ENCODE data around the gene POLD2. TPM values are rescaled to one million over a fixed set of nuclear protein-coding genes. Genes with fewer than 3 reads are reported as not detected.
A peak's percentile ranks its signal among the peaks of the same experiment; 100 is the strongest.

Gene POLD2
- total and polyA plus RNA-seq, 7 experiments from 2014 or later, result 55.1 to 118 (median 74.0) TPM

- Mint-ChIP-seq H3K27ac (peak overlapping the region in 3 of 9 donors; percentile 38 to 67 (median 42)), H3K4me3 (peak overlapping the region in 7 of 10 donors; percentile 40 to 84 (median 69)), H3K9me3 (no peaks in the 10 kb centered on the region), H3K36me3 (no peaks in the 10 kb centered on the region), H3K4me1 (peaks cover 0 to 11% (median 7%) of the 10 kb centered on the region in 7 donors), H3K27me3 (peaks cover 0 to 9% (median 0%) of the 10 kb centered on the region in 5 donors)
- intact Hi-C loops (cut with micrococcal nuclease), result loop anchor here (2.0 to 5.0 kb wide), 3 partner anchors 53 to 830 kb away; partner anchors contain the start of genes MYO1G (in 1 of the 2), POLM (in 1 of the 2) and YKT6 (in 1 of the 2)
- H3K9me3 ChIP-seq (ENCODE audit: control insufficient read depth in 2 of 3, low read length in 3 of 3), result no peaks in the 10 kb centered on the region
- no peaks in the 10 kb centered on the region for H3K36me3 ChIP-seq (ENCODE audit: control insufficient read depth in 2 of 3, insufficient read depth in 3 of 3, low read length in 3 of 3)
- ChIA-PET CTCF (interaction anchor here (0.8 to 1.2 kb wide), 2 partner anchors 97 to 478 kb away, joined by 4 to 5 read pairs; no protein-coding TSS in a partner anchor), POLR2A (interaction anchor here (0.6 to 1.1 kb wide), 2 partner anchors 278 to 562 kb away, joined by 3 read pairs; partner anchors contain the start of gene MRPS24)
- no peaks in the 10 kb centered on the region for H3K4me1 ChIP-seq (ENCODE audit: control insufficient read depth in 2 of 2, insufficient read depth in 2 of 2, low read length in 2 of 2)
- ATAC-seq (no peak), DNase-seq (peak in 1 of 9 donors; percentile 4)
- H3K27me3 ChIP-seq (ENCODE audit: control insufficient read depth in 2 of 2, insufficient read depth in 2 of 2, low read length in 2 of 2), result no peaks in the 10 kb centered on the region
- H3K27ac ChIP-seq (ENCODE audit: low read depth, low read length), result no peak overlapping the region
- no peak overlapping the region for H3K4me3 ChIP-seq (ENCODE audit: low read length)
These were observed 24.0 kb upstream of the POLD2 start for GRCh38 chr7:44147026-44147991.

DNA sequence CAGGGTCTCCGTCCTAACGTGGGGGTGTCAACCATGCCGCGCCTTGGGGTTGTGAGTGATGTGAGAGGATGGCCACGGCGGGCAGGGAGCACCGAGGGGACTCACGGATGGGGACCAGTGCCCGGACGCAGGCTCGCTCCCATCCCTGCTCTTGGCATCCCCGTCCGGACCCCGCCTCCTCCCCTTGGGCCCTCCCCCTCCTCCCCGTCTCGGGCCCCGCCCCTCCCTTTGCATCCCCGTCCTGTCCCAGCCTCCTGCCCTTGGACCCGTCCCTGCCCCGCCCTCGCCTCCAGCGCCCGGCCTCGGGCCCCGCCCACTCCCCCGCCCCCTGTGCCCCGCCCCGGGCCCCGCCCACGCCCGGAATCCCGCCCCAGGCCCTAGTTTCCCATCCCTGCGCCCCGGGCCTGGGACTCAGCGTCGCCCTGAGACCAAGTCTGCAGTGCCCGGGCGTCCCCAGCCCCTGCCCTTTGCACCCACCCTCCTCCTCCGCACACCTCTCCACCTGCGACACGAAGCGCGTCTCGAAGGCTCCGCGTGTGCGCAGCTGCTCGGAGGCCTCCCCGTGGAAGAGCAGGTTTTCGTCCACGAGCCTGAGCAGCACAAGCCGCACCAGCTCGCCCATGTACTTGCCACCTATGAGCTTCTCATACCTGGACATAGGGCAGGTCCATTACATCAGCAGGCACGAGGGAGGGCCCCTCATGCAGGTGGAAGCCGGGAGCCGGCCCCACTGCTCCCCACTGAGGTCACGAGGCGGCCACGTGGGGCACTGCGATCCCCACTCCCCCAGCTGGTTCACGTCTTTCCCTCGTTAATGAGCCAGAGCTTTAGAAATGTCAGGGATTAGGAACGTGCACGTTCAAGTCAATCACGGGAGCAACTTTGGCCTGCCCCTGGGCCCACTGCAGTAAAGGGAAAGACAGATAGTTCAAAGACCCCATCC is 22.9 kb upstream of the POLD2 start:
- ChIA-PET POLR2A (interaction anchor here (0.6 to 1.1 kb wide), 2 partner anchors 277 to 561 kb away, joined by 3 read pairs; partner anchors contain the start of gene MRPS24), CTCF (no interaction called here)
- Histone ChIP-seq H3K9me3 (ENCODE audit: control insufficient read depth in 2 of 3, low read length in 3 of 3) (no peaks in the 10 kb centered on the region), H3K36me3 (ENCODE audit: control insufficient read depth in 2 of 3, insufficient read depth in 3 of 3, low read length in 3 of 3) (no peaks in the 10 kb centered on the region), H3K27me3 (ENCODE audit: control insufficient read depth in 2 of 2, insufficient read depth in 2 of 2, low read length in 2 of 2) (no peaks in the 10 kb centered on the region), H3K27ac (ENCODE audit: low read depth, low read length) (peak overlapping the region; percentile 52), H3K4me1 (ENCODE audit: control insufficient read depth in 2 of 2, insufficient read depth in 2 of 2, low read length in 2 of 2) (no peaks in the 10 kb centered on the region), H3K4me3 (ENCODE audit: low read length) (peak overlapping the region; percentile 59)
- ATAC-seq (peak; percentile 80), DNase-seq (peak; percentile 21 to 81 (median 51))
- Mint-ChIP-seq H3K36me3 (no peaks in the 10 kb centered on the region), H3K4me3 (peak overlapping the region; percentile 68 to 89 (median 83)), H3K27ac (peak overlapping the region in 8 of 9 donors; percentile 46 to 91 (median 78)), H3K27me3 (peaks cover 0 to 9% (median 0%) of the 10 kb centered on the region in 5 donors), H3K9me3 (no peaks in the 10 kb centered on the region), H3K4me1 (peaks cover 0 to 11% (median 7%) of the 10 kb centered on the region in 7 donors)
- intact Hi-C loops (cut with micrococcal nuclease), result loop anchor here (1.0 to 5.0 kb wide), 6 partner anchors 23 to 831 kb away; partner anchors contain the start of genes POLD2 (in 2 of the 2), POLM (in 2 of the 2), YKT6 (in 2 of the 2) and MYO1G (in 1 of the 2)

- H3K27me3 ChIP-seq (ENCODE audit: control insufficient read depth in 2 of 2, insufficient read depth in 2 of 2, low read length in 2 of 2), result no peaks in the 10 kb centered on the region
- CTCF ChIA-PET, result no interaction called here
- H3K36me3 ChIP-seq (ENCODE audit: control insufficient read depth in 2 of 3, insufficient read depth in 3 of 3, low read length in 3 of 3), result no peaks in the 10 kb centered on the region
- Mint-ChIP-seq H3K4me1 (peaks cover 0 to 11% (median 7%) of the 10 kb centered on the region in 7 donors), H3K27me3 (peaks cover 0 to 9% (median 0%) of the 10 kb centered on the region in 5 donors), H3K9me3 (no peaks in the 10 kb centered on the region), H3K36me3 (no peaks in the 10 kb centered on the region), H3K27ac (peak overlapping the region; percentile 43 to 92 (median 84)), H3K4me3 (peak overlapping the region; percentile 68 to 89 (median 83))
- intact Hi-C loops (cut with micrococcal nuclease), result loop anchor here in 1 of 2 donors (5.0 kb wide), 1 partner anchor 832 kb away; the partner anchor contains the start of gene MYO1G
- DNase-seq, result peak; percentile 34 to 79 (median 71)
- no peaks in the 10 kb centered on the region for H3K9me3 ChIP-seq (ENCODE audit: control insufficient read depth in 2 of 3, low read length in 3 of 3)
- H3K4me1 ChIP-seq (ENCODE audit: control insufficient read depth in 2 of 2, insufficient read depth in 2 of 2, low read length in 2 of 2), result no peaks in the 10 kb centered on the region
- H3K4me3 ChIP-seq (ENCODE audit: low read length), result peak overlapping the region; percentile 59
- POLR2A ChIA-PET, result interaction anchor here (0.6 kb wide), 1 partner anchor 883 kb away, joined by 3 read pairs; no protein-coding TSS in a partner anchor
- ATAC-seq, result peak; percentile 78
- H3K27ac ChIP-seq (ENCODE audit: low read depth, low read length), result peak overlapping the region; percentile 52
These were observed 22.2 kb upstream of the POLD2 start for GRCh38 chr7:44145479-44145968.

DNA sequence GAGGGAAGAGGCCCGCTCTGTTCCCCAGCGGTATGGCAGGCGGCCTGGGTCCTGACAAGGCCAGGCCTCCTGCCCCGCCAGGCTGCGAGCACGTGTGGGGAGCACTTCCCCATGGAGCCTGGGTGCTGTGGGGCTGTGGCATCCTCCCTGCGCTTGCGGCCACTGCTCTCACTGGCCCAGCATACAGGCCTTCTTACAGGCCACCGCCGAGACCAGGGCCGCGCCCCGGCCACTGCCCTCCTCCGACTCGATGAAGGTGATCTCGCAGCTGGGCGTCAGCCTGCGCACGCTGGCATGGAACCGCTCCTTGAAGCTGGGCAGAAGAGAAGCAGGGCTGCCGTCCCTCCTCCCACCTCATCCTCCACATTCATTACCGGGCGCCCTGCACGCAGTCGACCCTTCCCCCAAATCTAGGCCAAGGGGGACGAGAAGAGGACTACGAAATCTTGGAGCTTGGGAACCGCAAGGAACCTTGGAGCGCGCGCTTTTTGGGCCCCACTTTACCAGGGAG is 21.7 kb upstream of the POLD2 start:
- H3K27ac ChIP-seq (ENCODE audit: low read depth, low read length), result peak overlapping the region; percentile 47
- CTCF ChIA-PET, result no interaction called here
- Mint-ChIP-seq H3K27ac (peak overlapping the region; percentile 43 to 92 (median 84)), H3K9me3 (no peaks in the 10 kb centered on the region), H3K4me1 (peaks cover 0 to 11% (median 7%) of the 10 kb centered on the region in 7 donors), H3K27me3 (peaks cover 0 to 9% (median 0%) of the 10 kb centered on the region in 5 donors), H3K36me3 (no peaks in the 10 kb centered on the region), H3K4me3 (peak overlapping the region; percentile 68 to 89 (median 83))
- no peaks in the 10 kb centered on the region for H3K27me3 ChIP-seq (ENCODE audit: control insufficient read depth in 2 of 2, insufficient read depth in 2 of 2, low read length in 2 of 2)
- ATAC-seq (no peak), DNase-seq (no peak)
- POLR2A ChIA-PET, result interaction anchor here (0.6 kb wide), 1 partner anchor 884 kb away, joined by 3 read pairs; no protein-coding TSS in a partner anchor
- H3K9me3 ChIP-seq (ENCODE audit: control insufficient read depth in 2 of 3, low read length in 3 of 3), result no peaks in the 10 kb centered on the region
- H3K4me3 ChIP-seq (ENCODE audit: low read length), result peak overlapping the region; percentile 59
- no peaks in the 10 kb centered on the region for H3K36me3 ChIP-seq (ENCODE audit: control insufficient read depth in 2 of 3, insufficient read depth in 3 of 3, low read length in 3 of 3)
- intact Hi-C loops (cut with micrococcal nuclease), result loop anchor here in 1 of 2 donors (5.0 kb wide), 1 partner anchor 832 kb away; the partner anchor contains the start of gene MYO1G
- H3K4me1 ChIP-seq (ENCODE audit: control insufficient read depth in 2 of 2, insufficient read depth in 2 of 2, low read length in 2 of 2), result no peaks in the 10 kb centered on the region

- no peaks in the 10 kb centered on the region for H3K36me3 ChIP-seq (ENCODE audit: control insufficient read depth in 2 of 3, insufficient read depth in 3 of 3, low read length in 3 of 3)
- Mint-ChIP-seq H3K4me1 (peaks cover 0 to 11% (median 7%) of the 10 kb centered on the region in 7 donors), H3K27ac (no peak overlapping the region), H3K4me3 (peak overlapping the region in 2 of 10 donors; percentile 5 to 81), H3K36me3 (no peaks in the 10 kb centered on the region), H3K9me3 (no peaks in the 10 kb centered on the region), H3K27me3 (peaks cover 0 to 9% (median 0%) of the 10 kb centered on the region in 5 donors)
- DNase-seq (no peak), ATAC-seq (no peak)
- no peak overlapping the region for H3K4me3 ChIP-seq (ENCODE audit: low read length)
- no peaks in the 10 kb centered on the region for H3K9me3 ChIP-seq (ENCODE audit: control insufficient read depth in 2 of 3, low read length in 3 of 3)
- intact Hi-C loops (cut with micrococcal nuclease), result no loop called here
- ChIA-PET POLR2A (no interaction called here), CTCF (interaction anchor here (0.7 kb wide), 1 partner anchor 339 kb away, joined by 3 read pairs; no protein-coding TSS in a partner anchor)
- H3K27me3 ChIP-seq (ENCODE audit: control insufficient read depth in 2 of 2, insufficient read depth in 2 of 2, low read length in 2 of 2), result no peaks in the 10 kb centered on the region
- H3K27ac ChIP-seq (ENCODE audit: low read depth, low read length), result no peak overlapping the region
- H3K4me1 ChIP-seq (ENCODE audit: control insufficient read depth in 2 of 2, insufficient read depth in 2 of 2, low read length in 2 of 2), result no peaks in the 10 kb centered on the region
These were observed 21.1 kb upstream of the POLD2 start for GRCh38 chr7:44144426-44144967.

All from naive thymus-derived CD4-positive, alpha-beta T cell (primary cell).